Endodermal cell (in vitro differentiated cells): Measurements from ENCODE around the gene DNAH9. TPM values are rescaled to one million over a fixed set of nuclear protein-coding genes. Genes with fewer than 3 reads are reported as not detected.

Experiments
- DNase-seq: peaks from one replicate; pipeline ENCODE4 v3.0.0-alpha.2; 2017
- H3K27ac ChIP-seq: 2 replicates; pipeline ENCODE4 v1.5.1; 2013; ENCODE audit warnings: mild to moderate bottlenecking, low read depth, low read length, moderate library complexity
- H3K27me3 ChIP-seq: 2 replicates; pipeline ENCODE4 v1.6.1; 2013; ENCODE audit warnings: mild to moderate bottlenecking, low read length, moderate library complexity; ENCODE audit not compliant: insufficient read depth, control insufficient read depth, poor library complexity, severe bottlenecking
- H3K36me3 ChIP-seq: 2 replicates; pipeline ENCODE4 v1.7.0; 2013; ENCODE audit warnings: mild to moderate bottlenecking, low read length, moderate library complexity; ENCODE audit not compliant: control insufficient read depth, insufficient read depth
- H3K4me1 ChIP-seq: one replicate; pipeline ENCODE4 v1.7.0; 2013; ENCODE audit warnings: low read length; ENCODE audit not compliant: control insufficient read depth, insufficient read depth
- H3K4me3 ChIP-seq: 2 replicates; pipeline ENCODE4 v1.5.1; 2013; ENCODE audit warnings: mild to moderate bottlenecking, low read length, moderate library complexity
- H3K9ac ChIP-seq: 2 replicates; pipeline ENCODE4 v1.6.1; 2013; ENCODE audit warnings: mild to moderate bottlenecking, low read length, moderate library complexity; ENCODE audit not compliant: poor library complexity, severe bottlenecking; ENCODE audit errors: extremely low read depth
- H3K9me3 ChIP-seq: 2 replicates; pipeline ENCODE4 v1.6.1; 2013; ENCODE audit warnings: mild to moderate bottlenecking, low read length, moderate library complexity; ENCODE audit not compliant: control insufficient read depth
- H3K27ac Mint-ChIP-seq: 2 replicates; pipeline ENCODE4 v1.8.0; 2020; ENCODE audit warnings: mixed read lengths
- H3K27me3 Mint-ChIP-seq: 2 replicates; pipeline ENCODE4 v1.8.0; 2021; ENCODE audit warnings: mild to moderate bottlenecking, mixed read lengths; ENCODE audit not compliant: insufficient read depth
- H3K36me3 Mint-ChIP-seq: 2 replicates; pipeline ENCODE4 v1.8.0; 2020; ENCODE audit warnings: low read depth, mixed read lengths
- H3K4me1 Mint-ChIP-seq: 2 replicates; pipeline ENCODE4 v1.8.0; 2020; ENCODE audit warnings: mixed read lengths
- H3K4me3 Mint-ChIP-seq: 2 replicates; pipeline ENCODE4 v1.8.0; 2020; ENCODE audit warnings: mild to moderate bottlenecking, moderate library complexity, mixed read lengths
- H3K9me3 Mint-ChIP-seq: 2 replicates; pipeline ENCODE4 v1.8.0; 2020; ENCODE audit warnings: mild to moderate bottlenecking, mixed read lengths
- WGBS, 2 experiments: methylation state at CpG; one replicate each; pipeline versions ENCODE4 v1.1.5 to v1.1.7; 2013; ENCODE audit warnings: missing lambda C conversion rate in 2 of 2, mixed read lengths in 1 of 2; ENCODE audit not compliant: insufficient coverage in 1 of 2, insufficient read length in 1 of 2; 5-methylcytosine and 5-hydroxymethylcytosine counted together
- total RNA-seq, 2 donors: library from RNA; stranded (reverse); fragmentation: NEBNext Ultra II Directional in 1 of 2; extraction: Animal tissue kit (Norgen Biotek cat#: 25700) in 1 of 2; gene quantifications; 2 replicates in 1 of 2; 3 replicates in 1 of 2; pipeline ENCODE4 v1.2.1, GENCODE V29; 2021
- TF ChIP-seq, protein P1 (sequence below): fragments of 200-600 bp; sonication (generic); conservative IDR thresholded peaks from 2 replicates; pipeline ENCODE4 v1.5.0; 2021; ENCODE audit warnings: antibody characterized with exemption, mild to moderate bottlenecking

The DNAH9 gene
- total RNA-seq, 2 donors from 2014 or later: 0.64 to 1.2 TPM

- H3K36me3 Mint-ChIP-seq: no peaks in the 10 kb centered on the region
- no peak overlapping the region for H3K4me3 ChIP-seq
- peaks cover 16% of the 10 kb centered on the region for H3K27me3 Mint-ChIP-seq
- peak; percentile 79 for DNase-seq
- H3K36me3 ChIP-seq: no peaks in the 10 kb centered on the region
- TF ChIP-seq, protein P1, sequence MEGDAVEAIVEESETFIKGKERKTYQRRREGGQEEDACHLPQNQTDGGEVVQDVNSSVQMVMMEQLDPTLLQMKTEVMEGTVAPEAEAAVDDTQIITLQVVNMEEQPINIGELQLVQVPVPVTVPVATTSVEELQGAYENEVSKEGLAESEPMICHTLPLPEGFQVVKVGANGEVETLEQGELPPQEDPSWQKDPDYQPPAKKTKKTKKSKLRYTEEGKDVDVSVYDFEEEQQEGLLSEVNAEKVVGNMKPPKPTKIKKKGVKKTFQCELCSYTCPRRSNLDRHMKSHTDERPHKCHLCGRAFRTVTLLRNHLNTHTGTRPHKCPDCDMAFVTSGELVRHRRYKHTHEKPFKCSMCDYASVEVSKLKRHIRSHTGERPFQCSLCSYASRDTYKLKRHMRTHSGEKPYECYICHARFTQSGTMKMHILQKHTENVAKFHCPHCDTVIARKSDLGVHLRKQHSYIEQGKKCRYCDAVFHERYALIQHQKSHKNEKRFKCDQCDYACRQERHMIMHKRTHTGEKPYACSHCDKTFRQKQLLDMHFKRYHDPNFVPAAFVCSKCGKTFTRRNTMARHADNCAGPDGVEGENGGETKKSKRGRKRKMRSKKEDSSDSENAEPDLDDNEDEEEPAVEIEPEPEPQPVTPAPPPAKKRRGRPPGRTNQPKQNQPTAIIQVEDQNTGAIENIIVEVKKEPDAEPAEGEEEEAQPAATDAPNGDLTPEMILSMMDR: no peak
- no peaks in the 10 kb centered on the region for H3K4me1 ChIP-seq
- H3K4me1 Mint-ChIP-seq: peaks cover 16% of the 10 kb centered on the region
- 70% methylated on average over 3 of the region's 3 CpGs; no CpG with 5 or more reads in 1 of the 2 experiments for WGBS, 2 experiments
- no peak overlapping the region for H3K27ac Mint-ChIP-seq
- no peak overlapping the region for H3K27ac ChIP-seq
- H3K27me3 ChIP-seq: no peaks in the 10 kb centered on the region
- peaks cover 1% of the 10 kb centered on the region for H3K9me3 Mint-ChIP-seq
- H3K9me3 ChIP-seq: peaks cover 17% of the 10 kb centered on the region
- H3K9ac ChIP-seq: no peak overlapping the region
- H3K4me3 Mint-ChIP-seq: no peak overlapping the region
Measured at GRCh38 chr17:11580677-11581076, 17.6 kb upstream of the DNAH9 start.

GRCh38 chr17:11582217-11582616 lies 16.1 kb upstream of the DNAH9 start:
- no peak overlapping the region for H3K4me3 Mint-ChIP-seq
- Histone ChIP-seq H3K4me1 (no peaks in the 10 kb centered on the region), H3K4me3 (no peak overlapping the region), H3K27me3 (peaks cover 6% of the 10 kb centered on the region), H3K9ac (no peak overlapping the region), H3K27ac (no peak overlapping the region), H3K36me3 (no peaks in the 10 kb centered on the region), H3K9me3 (peaks cover 17% of the 10 kb centered on the region)
- 96 to 100% methylated on average over 2 to 5 of the region's 5 CpGs for WGBS, 2 experiments
- H3K27me3 Mint-ChIP-seq: peaks cover 24% of the 10 kb centered on the region
- H3K27ac Mint-ChIP-seq: no peak overlapping the region
- DNase-seq: no peak
- peaks cover 1% of the 10 kb centered on the region for H3K9me3 Mint-ChIP-seq
- H3K4me1 Mint-ChIP-seq: peaks cover 16% of the 10 kb centered on the region
- TF ChIP-seq, protein P1: no peak
- H3K36me3 Mint-ChIP-seq: no peaks in the 10 kb centered on the region

- Histone ChIP-seq H3K27me3 (peaks cover 7% of the 10 kb centered on the region), H3K4me3 (no peak overlapping the region), H3K9me3 (peaks cover 17% of the 10 kb centered on the region), H3K36me3 (no peaks in the 10 kb centered on the region), H3K27ac (no peak overlapping the region), H3K9ac (no peak overlapping the region), H3K4me1 (no peaks in the 10 kb centered on the region)
- Mint-ChIP-seq H3K4me3 (no peak overlapping the region), H3K27ac (no peak overlapping the region), H3K4me1 (peaks cover 16% of the 10 kb centered on the region), H3K36me3 (no peaks in the 10 kb centered on the region), H3K27me3 (peaks cover 24% of the 10 kb centered on the region), H3K9me3 (no peaks in the 10 kb centered on the region)
- TF ChIP-seq, protein P1: no peak
- no peak for DNase-seq
- WGBS, 2 experiments: 79 to 91% methylated on average over 4 to 9 of the region's 9 CpGs
Measured at GRCh38 chr17:11583306-11583992, 14.8 kb upstream of the DNAH9 start.
